VCaP (cell line): Measurements from ENCODE around the gene KIF4A.
A peak's percentile ranks its signal among the peaks of the same experiment; 100 is the strongest.

Source experiments
- H3K27ac ChIP-seq: fragments of 450-650 bp; 2 replicates; pipeline ENCODE4 v1.5.1; 2017
- CTCF ChIP-seq: fragments of 450-650 bp; conservative IDR thresholded peaks from 2 replicates; pipeline ENCODE4 v1.5.1; 2017; ENCODE audit warnings: mild to moderate bottlenecking, moderate library complexity

KIF4A gene

GRCh38 chrX:70427365-70427764 lies 137.5 kb downstream of the KIF4A start:
- TF ChIP-seq CTCF = no peak
- no peak overlapping the region for H3K27ac ChIP-seq

GRCh38 chrX:70429759-70430158 lies 139.9 kb downstream of the KIF4A start:
- TF ChIP-seq CTCF = no peak
- H3K27ac ChIP-seq = no peak overlapping the region

- H3K27ac ChIP-seq = peak overlapping the region; percentile 72
- no peak for TF ChIP-seq CTCF
Measured at GRCh38 chrX:70432936-70433847, 143.3 kb downstream of the KIF4A start.

GRCh38 chrX:70433848-70434351 lies 144.0 kb downstream of the KIF4A start:
- H3K27ac ChIP-seq = peak overlapping the region; percentile 72
- peak; percentile 84 for TF ChIP-seq CTCF

GRCh38 chrX:70434352-70434866 lies 144.5 kb downstream of the KIF4A start:
- no peak for TF ChIP-seq CTCF
- peak overlapping the region; percentile 72 for H3K27ac ChIP-seq

GRCh38 chrX:70434914-70435586 lies 145.1 kb downstream of the KIF4A start:
- H3K27ac ChIP-seq = peak overlapping the region; percentile 72; the same call in 1 of the 2 replicates
- no peak for TF ChIP-seq CTCF

GRCh38 chrX:70436343-70436742 lies 146.4 kb downstream of the KIF4A start:
- no peak overlapping the region for H3K27ac ChIP-seq

More at GRCh38 chrX:70436343-70436742, 146.4 kb downstream of the KIF4A start:
- no peak for TF ChIP-seq CTCF
